GM12878 (cell line): ENCODE data around the gene SKP2. TPM values are rescaled to one million over a fixed set of nuclear protein-coding genes. Genes with fewer than 3 reads are reported as not detected.

Experiments used
- ATAC-seq: fragments of 200-7000 bp; cut with Tn5 transposase; 3 replicates; pipeline ENCODE4 v1.9.1; 2020; ENCODE audit warnings: mild to moderate bottlenecking, moderate library complexity
- BruUV-seq: library from RNA; stranded (reverse); fragments of 400-500 nt; replicated peaks from 2 replicates; lab custom pipeline; 2021; lab: Mats Ljungman, UMichigan
- CTCF ChIA-PET: fragments of 300-600 bp; sonication (Branson Sonifier 250); formaldehyde crosslinking; extraction: SDS; loops from one replicate; lab custom pipeline; 2021; ENCODE audit warnings: inconsistent platforms; lab: Yijun Ruan, JAX
- POLR2A ChIA-PET: fragments of 350-600 bp; formaldehyde crosslinking; extraction: SDS; loops from one replicate; lab custom pipeline; 2021; ENCODE audit warnings: inconsistent platforms; lab: Charles Lee
- RAD21 ChIA-PET: fragments of 300-600 bp; sonication (Branson Sonifier 250); formaldehyde crosslinking; loops from one replicate; lab custom pipeline; 2023; ENCODE audit warnings: antibody characterized with exemption; ENCODE audit not compliant: unreplicated experiment; lab: Charles Lee
- SMC1A ChIA-PET: fragments of 300-600 bp; sonication (Branson Sonifier 250); formaldehyde crosslinking; loops from one replicate; lab custom pipeline; 2023; ENCODE audit not compliant: unreplicated experiment, uncharacterized antibody; lab: Charles Lee
- DNase-seq: peaks from one replicate; pipeline ENCODE4 v3.0.0-alpha.2; 2011; ENCODE audit warnings: low read depth, low spot score
- FAIRE-seq: peaks from 3 replicates; lab custom pipeline; 2011; peaks lifted over from hg19 to GRCh38; lab: Jason Lieb, UNC
- H2AFZ ChIP-seq: 2 replicates; pipeline ENCODE4 v1.6.0; 2011; ENCODE audit warnings: low read depth, low read length, control low read depth; ENCODE audit not compliant: control insufficient read depth
- H3K27ac ChIP-seq: 2 replicates; pipeline ENCODE4 v1.5.1; 2011; ENCODE audit warnings: control low read depth; ENCODE audit not compliant: control insufficient read depth, insufficient read depth
- H3K27me3 ChIP-seq, 2 experiments: replicated peaks in 1 of 2; 2 replicates each; pipeline versions ENCODE4 v1.6.0 to v1.6.1; 2011; ENCODE audit warnings: low read length in 1 of 2; ENCODE audit not compliant: control insufficient read depth in 2 of 2, insufficient read depth in 2 of 2
- H3K36me3 ChIP-seq, 2 experiments: 2 replicates each; pipeline ENCODE4 v1.5.1; 2011; ENCODE audit warnings: low read length in 1 of 2; ENCODE audit not compliant: control insufficient read depth in 2 of 2, insufficient read depth in 2 of 2
- H3K4me1 ChIP-seq: 2 replicates; pipeline ENCODE4 v1.6.1; 2011; ENCODE audit warnings: mild to moderate bottlenecking, low read length, moderate library complexity, mixed read lengths; ENCODE audit not compliant: control insufficient read depth, insufficient read depth
- H3K4me2 ChIP-seq: 2 replicates; pipeline ENCODE4 v1.6.0; 2011; ENCODE audit warnings: control low read depth; ENCODE audit not compliant: control insufficient read depth, insufficient read depth
- H3K4me3 ChIP-seq: fragments of 200-600 bp; sonication (generic); 2 replicates; pipeline ENCODE4 v1.5.1; 2016
- H3K79me2 ChIP-seq: 2 replicates; pipeline ENCODE4 v1.6.0; 2011; ENCODE audit warnings: low read length; ENCODE audit not compliant: control insufficient read depth, insufficient read depth
- H3K9ac ChIP-seq: 2 replicates; pipeline ENCODE4 v1.8.0; 2011; ENCODE audit warnings: low read length, control low read depth, mixed read lengths; ENCODE audit not compliant: control insufficient read depth, insufficient read depth
- H3K9me3 ChIP-seq: replicated peaks from 3 replicates; pipeline ENCODE4 v1.5.1; 2011; ENCODE audit warnings: mild to moderate bottlenecking, low read length; ENCODE audit not compliant: control insufficient read depth, insufficient read depth
- H4K20me1 ChIP-seq: 2 replicates; pipeline ENCODE4 v1.6.0; 2011; ENCODE audit not compliant: control insufficient read depth, insufficient read depth
- CEBPB ChIP-seq, 2 experiments: fragments of 150-350 bp in 1 of 2; IDR thresholded peaks; 2 replicates each; pipeline ENCODE4 v1.6.1; 2012 to 2014; ENCODE audit warnings: low read depth in 2 of 2, low read length in 2 of 2, borderline replicate concordance in 1 of 2, inconsistent platforms in 1 of 2
- ETV6 ChIP-seq, 2 experiments: fragments of 450-650 bp in 1 of 2; IDR thresholded peaks in 1 of 2; conservative IDR thresholded peaks in 1 of 2; 2 replicates each; pipeline ENCODE4 v1.6.1; 2014; ENCODE audit warnings: antibody characterized with exemption in 1 of 2, borderline replicate concordance in 1 of 2, low read depth in 1 of 2, mild to moderate bottlenecking in 1 of 2, moderate library complexity in 1 of 2
- FOS ChIP-seq: IDR thresholded peaks from 3 replicates; pipeline ENCODE4 v1.6.1; 2011; ENCODE audit warnings: borderline replicate concordance; ENCODE audit not compliant: insufficient read length; ENCODE audit errors: extremely low read depth
- MEF2B ChIP-seq: fragments of 450-650 bp; IDR thresholded peaks from 2 replicates; pipeline ENCODE4 v1.6.1; 2018; ENCODE audit warnings: mild to moderate bottlenecking, moderate library complexity; ENCODE audit not compliant: partially characterized antibody, poor library complexity, severe bottlenecking
- NR2F1 ChIP-seq: fragments of 450-650 bp; conservative IDR thresholded peaks from 2 replicates; pipeline ENCODE4 v1.6.1; 2017; ENCODE audit warnings: mild to moderate bottlenecking
- PBX3 ChIP-seq: IDR thresholded peaks from 2 replicates; pipeline ENCODE4 v1.6.1; 2011; ENCODE audit warnings: mild to moderate bottlenecking, low read depth, low read length, moderate library complexity; ENCODE audit not compliant: insufficient replicate concordance
- PKNOX1 ChIP-seq: fragments of 450-650 bp; IDR thresholded peaks from 2 replicates; pipeline ENCODE4 v1.6.1; 2016; ENCODE audit warnings: mild to moderate bottlenecking
- SP1 ChIP-seq: IDR thresholded peaks from one replicate; pipeline ENCODE4 v1.6.1; 2011; ENCODE audit warnings: low read depth, low read length
- STAT1 ChIP-seq: fragments of 450-650 bp; conservative IDR thresholded peaks from 2 replicates; pipeline ENCODE4 v1.6.1; 2014; ENCODE audit warnings: antibody characterized with exemption, mild to moderate bottlenecking
- TCF7 ChIP-seq: IDR thresholded peaks from 2 replicates; pipeline ENCODE4 v1.6.1; 2014; ENCODE audit warnings: antibody characterized with exemption, borderline replicate concordance
- ZBED1 ChIP-seq: IDR thresholded peaks from 2 replicates; pipeline ENCODE4 v1.6.1; 2016; ENCODE audit warnings: borderline replicate concordance
- WGBS: methylation state at CpG from one replicate; pipeline ENCODE4 v1.1.6; 2016; ENCODE audit warnings: low lambda C conversion rate; ENCODE audit not compliant: insufficient replicate concordance, insufficient coverage; ENCODE audit errors: missing lambda C conversion rate; 5-methylcytosine and 5-hydroxymethylcytosine counted together
- in situ Hi-C: fragments of 300-500 bp; cut with MboI; formaldehyde crosslinking; loops from 9 replicates; pipeline ENCODE4 v1.14.3; 2018; ENCODE audit warnings: mixed read lengths
- intact Hi-C: fragments of 100-400 bp; cut with micrococcal nuclease; formaldehyde crosslinking; loops from one replicate; pipeline ENCODE4 v1.14.2; 2022; ENCODE audit not compliant: unreplicated experiment
- polyA plus RNA-seq, 11 experiments: library from polyadenylated mRNA; depleted of rRNA in 4 of 11; unstranded in 6 of 11; stranded (reverse) in 5 of 11; fragments of >200 nt; fragmentation: Nextera tagmentation in 4 of 11; fragmentation: Illumina TruSeq in 1 of 11; extraction: Ambion mirVana in 4 of 11; extraction: Trizol in 1 of 11; gene quantifications; 1 replicate in 1 of 11; 2 replicates in 10 of 11; pipeline versions ENCODE4 v1.2.1 to v1.2.3, GENCODE V29; 2011 to 2016; ENCODE audit warnings: inconsistent platforms in 2 of 11, missing spikeins in 2 of 11, low read depth in 1 of 11
- total RNA-seq, 4 experiments: library from RNA; depleted of rRNA in 3 of 4; stranded (reverse); fragments of >200 nt in 3 of 4; fragmentation: Illumina TruSeq in 1 of 4; extraction: Trizol in 1 of 4; gene quantifications; 2 replicates each; pipeline versions ENCODE4 v1.2.1 to v1.2.3, GENCODE V29; 2013 to 2021

The SKP2 gene
- total and polyA plus RNA-seq, 10 of the 15 experiments (the other 5 are each of a cell fraction or from before 2014, with no cell fraction given), result 13.9 to 50.8 (median 36.9) TPM

GRCh38 chr5:36156121-36156601, 4.2 kb downstream of the SKP2 start:
- TF ChIP-seq STAT1 (no peak), MEF2B (no peak), NR2F1 (no peak), TCF7 (no peak), PKNOX1 (no peak), FOS (no peak), ZBED1 (no peak), PBX3 (no peak), ETV6 (conservative IDR thresholded peaks at IDR 0.05 in 1 of 2, IDR thresholded peaks at IDR 0.05 in 1 of 2; ENCODE audit: borderline replicate concordance in 1 of 2, low read depth in 1 of 2) (no peak), SP1 (no peak), CEBPB (IDR thresholded peaks at IDR 0.05; ENCODE audit: borderline replicate concordance in 1 of 2, low read depth in 2 of 2, low read length in 2 of 2) (no peak)
- ChIA-PET POLR2A (interaction anchor here (0.9 to 1.0 kb wide), 2 partner anchors 21 to 77 kb away, joined by 3 read pairs; no protein-coding TSS in a partner anchor), SMC1A (interaction anchor here (1.3 to 5.5 kb wide), 2 partner anchors 11 to 21 kb away, joined by 6 to 23 read pairs; no protein-coding TSS in a partner anchor), RAD21 (interaction anchor here (1.6 kb wide), 1 partner anchor 22 kb away, joined by 3 read pairs; no protein-coding TSS in a partner anchor), CTCF (interaction anchor here (0.7 to 1.3 kb wide), 5 partner anchors 10 to 77 kb away, joined by 3 to 5 read pairs (median 4); no protein-coding TSS in a partner anchor)
- DNase-seq, result no peak
- no peak for FAIRE-seq
- no peak for ATAC-seq
- H3K27me3 ChIP-seq, result no peaks in the 10 kb centered on the region
- H3K9me3 ChIP-seq, result no peaks in the 10 kb centered on the region
- H3K4me3 ChIP-seq, result no peak overlapping the region
- WGBS, result 91% methylated on average over 4 of the region's 4 CpGs
- no peak overlapping the region; the same call in 1 of the 2 replicates for H3K4me2 ChIP-seq
- no peak overlapping the region for H2AFZ ChIP-seq
- H3K27ac ChIP-seq, result no peak overlapping the region
- intact Hi-C loops, result loop anchor here (10.0 kb wide), 2 partner anchors 719 to 1231 kb away; partner anchors contain the start of genes DNAJC21 and NIPBL
- no peak overlapping the region for H3K9ac ChIP-seq
- peaks cover 31% of the 10 kb centered on the region for H3K79me2 ChIP-seq
- 0 out of 2 replicates have a peak, but pooled peaks cover 4% of the 10 kb centered on the region for H3K4me1 ChIP-seq
- BruUV-seq, result no TSS peak
- no peaks in the 10 kb centered on the region for H4K20me1 ChIP-seq
- in situ Hi-C loops, result no loop called here
- peaks cover 0 to 2% of the 10 kb centered on the region in 2 experiments; a peak in 3 of 4 replicates for H3K36me3 ChIP-seq
